ENCODE measurements around the gene B9D2. TPM values are rescaled to one million over a fixed set of nuclear protein-coding genes. Genes with fewer than 3 reads are reported as not detected.

Gene B9D2
- total RNA-seq, 1 donor from 2014 or later: 4.8 TPM

DNA sequence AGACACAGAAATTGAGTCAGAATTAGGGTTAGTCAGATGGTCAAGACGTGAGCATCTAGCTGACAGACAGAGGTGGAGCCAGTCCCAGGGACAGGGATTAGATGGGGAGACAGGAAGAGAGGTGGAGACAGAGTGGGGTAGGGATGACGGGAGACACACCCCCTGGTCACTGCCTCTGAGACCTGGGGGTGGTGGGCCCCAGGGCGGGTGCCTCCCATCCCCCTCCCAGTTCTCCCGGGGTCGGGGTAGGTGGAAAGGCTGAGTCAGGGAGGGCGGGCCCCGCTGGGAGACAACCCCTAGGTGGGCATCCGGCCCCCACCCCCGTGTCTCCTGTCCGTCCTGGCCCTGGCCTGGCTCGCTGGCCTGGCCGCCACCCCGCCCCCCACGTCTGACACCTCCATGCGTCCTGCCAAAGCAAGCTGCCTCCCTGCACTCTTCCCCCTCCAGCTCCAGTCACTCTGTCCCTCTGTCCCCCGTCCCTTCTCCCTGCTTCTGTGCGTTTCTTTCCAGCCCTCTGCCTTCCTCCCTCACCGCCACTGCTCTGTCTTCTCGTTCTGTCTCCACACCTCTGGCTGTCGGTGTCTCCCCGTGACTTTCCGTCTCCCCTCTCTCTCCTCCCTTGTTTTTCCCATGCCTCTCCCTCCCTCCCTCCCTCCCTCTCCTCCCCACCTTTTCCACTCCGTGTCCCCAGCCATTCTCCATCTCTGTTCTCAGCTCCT, 38.9 kb downstream of the B9D2 start:
- peaks cover 49% of the 10 kb centered on the region for H3K4me1 Mint-ChIP-seq
- peak overlapping the region; percentile 94 for H3K27ac Mint-ChIP-seq
- peak in 1 of 2 experiments; percentile 49 for DNase-seq (ENCODE audit: low spot score in 2 of 2, unreplicated experiment in 2 of 2)
- H3K4me3 Mint-ChIP-seq: peak overlapping the region; percentile 77
- TF ChIP-seq, protein P1, sequence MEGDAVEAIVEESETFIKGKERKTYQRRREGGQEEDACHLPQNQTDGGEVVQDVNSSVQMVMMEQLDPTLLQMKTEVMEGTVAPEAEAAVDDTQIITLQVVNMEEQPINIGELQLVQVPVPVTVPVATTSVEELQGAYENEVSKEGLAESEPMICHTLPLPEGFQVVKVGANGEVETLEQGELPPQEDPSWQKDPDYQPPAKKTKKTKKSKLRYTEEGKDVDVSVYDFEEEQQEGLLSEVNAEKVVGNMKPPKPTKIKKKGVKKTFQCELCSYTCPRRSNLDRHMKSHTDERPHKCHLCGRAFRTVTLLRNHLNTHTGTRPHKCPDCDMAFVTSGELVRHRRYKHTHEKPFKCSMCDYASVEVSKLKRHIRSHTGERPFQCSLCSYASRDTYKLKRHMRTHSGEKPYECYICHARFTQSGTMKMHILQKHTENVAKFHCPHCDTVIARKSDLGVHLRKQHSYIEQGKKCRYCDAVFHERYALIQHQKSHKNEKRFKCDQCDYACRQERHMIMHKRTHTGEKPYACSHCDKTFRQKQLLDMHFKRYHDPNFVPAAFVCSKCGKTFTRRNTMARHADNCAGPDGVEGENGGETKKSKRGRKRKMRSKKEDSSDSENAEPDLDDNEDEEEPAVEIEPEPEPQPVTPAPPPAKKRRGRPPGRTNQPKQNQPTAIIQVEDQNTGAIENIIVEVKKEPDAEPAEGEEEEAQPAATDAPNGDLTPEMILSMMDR (IDR thresholded peaks at IDR 0.05; ENCODE audit: unreplicated experiment): no peak
- peaks cover 6% of the 10 kb centered on the region for H3K27me3 Mint-ChIP-seq (ENCODE audit: low read depth)
- H3K36me3 Mint-ChIP-seq: no peaks in the 10 kb centered on the region
- no peaks in the 10 kb centered on the region for H3K9me3 Mint-ChIP-seq

DNA sequence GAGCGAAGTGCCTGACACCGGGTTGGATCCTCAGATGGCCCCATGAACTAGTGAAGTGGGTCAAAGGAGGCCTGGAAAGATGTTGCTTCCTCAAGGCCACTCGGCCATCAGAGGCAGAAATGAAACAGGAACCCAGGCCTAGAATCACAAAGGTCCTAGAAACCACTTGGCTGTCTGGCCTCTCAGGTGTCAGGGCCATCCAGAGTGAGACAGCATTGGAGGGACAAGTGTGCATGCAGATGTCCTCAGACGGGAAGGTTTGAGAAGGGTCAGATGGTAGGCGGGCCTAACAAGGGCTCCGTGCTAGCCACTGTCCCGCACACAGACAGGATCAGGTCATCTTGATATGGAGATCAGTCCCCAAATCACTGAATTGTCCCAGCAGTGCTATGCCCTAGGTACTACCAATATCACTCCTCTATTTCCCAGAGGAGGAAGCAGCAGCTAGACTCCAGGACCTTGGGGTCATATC, 39.7 kb downstream of the B9D2 start:
- Mint-ChIP-seq H3K4me3 (peak overlapping the region; percentile 77), H3K27ac (peak overlapping the region; percentile 95), H3K4me1 (peaks cover 49% of the 10 kb centered on the region), H3K9me3 (no peaks in the 10 kb centered on the region), H3K36me3 (peaks cover 2% of the 10 kb centered on the region), H3K27me3 (ENCODE audit: low read depth) (peaks cover 6% of the 10 kb centered on the region)
- DNase-seq (ENCODE audit: low spot score in 2 of 2, unreplicated experiment in 2 of 2): no peak
- TF ChIP-seq, protein P1 (IDR thresholded peaks at IDR 0.05; ENCODE audit: unreplicated experiment): no peak

DNA sequence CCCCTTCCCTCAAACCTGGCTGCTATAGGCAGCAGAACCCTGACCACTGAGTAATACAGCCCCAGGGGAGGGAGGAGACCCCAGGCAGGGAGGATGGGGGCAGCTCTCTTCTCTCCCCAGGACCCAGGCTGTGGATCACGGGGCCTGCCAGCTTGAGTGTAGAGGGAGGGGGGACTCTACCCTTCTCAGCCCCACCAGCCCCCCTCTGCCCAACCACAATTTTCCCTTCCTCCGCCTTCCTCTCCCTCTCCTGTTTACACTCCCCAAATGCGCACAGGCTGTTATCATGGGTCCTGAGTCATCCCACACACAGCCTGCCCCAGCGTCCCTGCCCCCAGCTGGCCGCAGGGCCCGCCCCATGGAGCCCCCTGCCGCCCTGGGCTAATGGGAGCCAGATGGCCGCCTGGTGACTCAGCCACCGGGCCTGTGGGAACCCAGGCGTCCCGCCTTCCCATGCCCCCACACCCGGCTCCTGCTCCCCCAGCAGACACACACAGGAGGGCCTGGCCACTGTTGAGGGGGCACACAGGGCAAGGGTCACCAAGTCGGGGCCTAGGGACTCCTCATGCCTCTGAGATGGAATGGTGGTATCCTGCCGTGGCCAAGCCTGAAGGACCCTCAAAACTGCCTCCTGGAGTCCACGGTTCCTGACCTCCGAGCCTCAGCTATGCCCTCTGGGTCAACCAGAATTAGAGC, 40.4 kb downstream of the B9D2 start:
- H3K4me3 Mint-ChIP-seq: peak overlapping the region; percentile 15
- H3K36me3 Mint-ChIP-seq: peaks cover 6% of the 10 kb centered on the region
- H3K9me3 Mint-ChIP-seq: no peaks in the 10 kb centered on the region
- H3K27ac Mint-ChIP-seq: peak overlapping the region; percentile 95
- H3K27me3 Mint-ChIP-seq (ENCODE audit: low read depth): peaks cover 6% of the 10 kb centered on the region
- no peak for DNase-seq (ENCODE audit: low spot score in 2 of 2, unreplicated experiment in 2 of 2)
- TF ChIP-seq, protein P1 (IDR thresholded peaks at IDR 0.05; ENCODE audit: unreplicated experiment): no peak
- peaks cover 49% of the 10 kb centered on the region for H3K4me1 Mint-ChIP-seq

DNA sequence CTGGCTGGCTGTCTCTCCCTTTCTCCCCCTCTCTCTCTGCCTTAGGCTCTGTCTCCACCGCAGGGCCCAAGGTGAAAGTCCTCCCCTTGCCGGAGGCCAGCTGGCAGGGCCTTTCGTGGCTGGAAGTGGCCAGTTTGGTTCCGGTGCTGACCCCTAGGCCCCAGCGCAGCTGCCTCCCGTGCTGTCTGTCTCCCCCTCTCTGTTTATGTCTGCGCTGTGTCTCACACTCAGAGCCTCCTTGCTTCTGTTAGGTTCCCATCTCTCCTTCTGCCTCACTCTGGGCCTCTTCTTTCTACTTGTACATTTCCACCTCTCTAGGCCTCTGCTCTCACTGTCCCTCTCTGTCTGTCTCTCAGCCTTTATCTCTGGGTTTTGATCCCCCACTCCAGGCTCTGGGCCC, 40.9 kb downstream of the B9D2 start:
- peaks cover 6% of the 10 kb centered on the region for H3K27me3 Mint-ChIP-seq (ENCODE audit: low read depth)
- no peaks in the 10 kb centered on the region for H3K9me3 Mint-ChIP-seq
- no peak for DNase-seq (ENCODE audit: low spot score in 2 of 2, unreplicated experiment in 2 of 2)
- peaks cover 10% of the 10 kb centered on the region for H3K36me3 Mint-ChIP-seq
- H3K4me1 Mint-ChIP-seq: peaks cover 45% of the 10 kb centered on the region
- H3K27ac Mint-ChIP-seq: peak overlapping the region; percentile 95
- H3K4me3 Mint-ChIP-seq: peak overlapping the region; percentile 14
- TF ChIP-seq, protein P1 (IDR thresholded peaks at IDR 0.05; ENCODE audit: unreplicated experiment): no peak

DNA sequence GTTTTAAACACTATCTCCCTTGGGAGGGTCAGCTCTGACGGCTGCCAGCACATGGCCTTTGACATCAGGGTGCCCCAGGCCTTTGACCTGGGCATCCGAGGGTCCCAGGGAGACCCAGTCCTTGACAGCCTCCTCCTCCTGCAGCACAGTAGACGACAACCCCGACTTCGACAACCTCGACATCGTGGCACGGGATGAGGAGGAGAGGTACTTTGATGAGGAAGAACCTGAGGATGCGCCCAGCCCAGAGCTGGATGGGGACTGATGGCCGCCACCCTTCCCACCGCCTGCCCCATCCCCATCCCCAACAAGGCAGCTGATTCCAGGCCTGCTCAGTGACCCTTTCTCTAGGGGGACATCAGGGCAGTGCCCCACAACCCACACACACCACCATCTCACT, 41.5 kb downstream of the B9D2 start:
- TF ChIP-seq, protein P1 (IDR thresholded peaks at IDR 0.05; ENCODE audit: unreplicated experiment): no peak
- Mint-ChIP-seq H3K4me1 (peaks cover 44% of the 10 kb centered on the region), H3K27me3 (ENCODE audit: low read depth) (peaks cover 6% of the 10 kb centered on the region), H3K36me3 (peaks cover 14% of the 10 kb centered on the region), H3K27ac (peak overlapping the region; percentile 95), H3K9me3 (no peaks in the 10 kb centered on the region), H3K4me3 (no peak overlapping the region)
- DNase-seq (ENCODE audit: low spot score in 2 of 2, unreplicated experiment in 2 of 2): no peak

Data from mesothelial cell of epicardium (in vitro differentiated cells).